ENCODE measurements around the gene PLEKHA8. TPM values are rescaled to one million over a fixed set of nuclear protein-coding genes. Genes with fewer than 3 reads are reported as not detected.

Gene PLEKHA8
- total RNA-seq, 1 experiment from 2014 or later: 38.1 TPM

GRCh38 chr7:30170476-30171205 is 142.4 kb downstream of the PLEKHA8 start:
- CTCF ChIA-PET: interaction anchor here (1.5 kb wide), 1 partner anchor 105 kb away, joined by 3 read pairs; no protein-coding TSS in a partner anchor
- no peak overlapping the region for H3K27ac Mint-ChIP-seq
- POLR2A ChIA-PET: no interaction called here
- no peak overlapping the region for H3K4me3 Mint-ChIP-seq
- H3K36me3 Mint-ChIP-seq: no peaks in the 10 kb centered on the region
- no peaks in the 10 kb centered on the region for H3K9me3 Mint-ChIP-seq
- TF ChIP-seq IRF2 (CRISPR knock-in tag; IDR thresholded peaks at IDR 0.05; ENCODE audit: borderline replicate concordance, low read depth): no peak
- TF ChIP-seq ZNF138 (CRISPR knock-in tag; conservative IDR thresholded peaks at IDR 0.05): no peak
- TF ChIP-seq, protein P1, sequence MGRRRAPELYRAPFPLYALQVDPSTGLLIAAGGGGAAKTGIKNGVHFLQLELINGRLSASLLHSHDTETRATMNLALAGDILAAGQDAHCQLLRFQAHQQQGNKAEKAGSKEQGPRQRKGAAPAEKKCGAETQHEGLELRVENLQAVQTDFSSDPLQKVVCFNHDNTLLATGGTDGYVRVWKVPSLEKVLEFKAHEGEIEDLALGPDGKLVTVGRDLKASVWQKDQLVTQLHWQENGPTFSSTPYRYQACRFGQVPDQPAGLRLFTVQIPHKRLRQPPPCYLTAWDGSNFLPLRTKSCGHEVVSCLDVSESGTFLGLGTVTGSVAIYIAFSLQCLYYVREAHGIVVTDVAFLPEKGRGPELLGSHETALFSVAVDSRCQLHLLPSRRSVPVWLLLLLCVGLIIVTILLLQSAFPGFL (CRISPR knock-in tag; IDR thresholded peaks at IDR 0.05; ENCODE audit: borderline replicate concordance): no peak
- TF ChIP-seq STAT6 (CRISPR knock-in tag; conservative IDR thresholded peaks at IDR 0.05; ENCODE audit: low read depth): no peak
- peaks cover 18% of the 10 kb centered on the region for H3K27me3 Mint-ChIP-seq (ENCODE audit: low read depth)
- H3K4me1 Mint-ChIP-seq: peaks cover 38% of the 10 kb centered on the region
- ATAC-seq (no peak), DNase-seq (ENCODE audit: low spot score) (no peak)

DNA sequence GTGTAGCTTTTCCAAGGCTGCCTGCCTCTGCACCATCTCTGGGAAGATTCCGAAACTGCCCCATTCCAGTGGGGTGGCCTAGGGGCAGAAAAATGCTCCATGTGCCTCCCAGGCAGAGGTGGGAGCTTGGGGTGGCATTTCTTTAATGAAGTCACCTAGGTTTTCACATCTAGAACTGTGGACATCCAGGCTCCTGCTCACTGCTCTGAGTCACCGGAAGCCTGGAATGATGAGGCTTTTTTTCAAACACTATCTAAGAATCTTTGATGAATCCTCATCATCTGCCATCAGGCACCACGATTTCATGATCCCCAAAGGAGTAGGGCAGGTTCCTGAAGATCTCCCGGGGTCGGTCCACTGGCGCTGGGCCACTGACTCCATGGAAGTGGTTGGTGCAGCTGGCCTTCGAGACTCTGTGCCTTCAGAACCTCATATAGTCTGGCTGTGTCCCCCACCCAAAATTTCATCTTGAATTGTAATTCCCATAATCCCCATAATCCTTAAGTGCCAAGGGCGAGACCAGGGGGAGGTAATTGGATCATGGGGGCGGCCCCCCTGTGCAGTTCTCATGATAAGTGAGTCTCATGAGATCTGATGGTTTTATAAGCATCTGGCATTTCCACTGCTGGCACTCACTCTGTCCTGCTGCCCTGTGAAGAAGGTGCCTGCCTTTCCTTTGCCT is 143.7 kb downstream of the PLEKHA8 start:
- Mint-ChIP-seq H3K4me3 (no peak overlapping the region), H3K27ac (no peak overlapping the region), H3K27me3 (ENCODE audit: low read depth) (peaks cover 17% of the 10 kb centered on the region), H3K4me1 (peaks cover 32% of the 10 kb centered on the region), H3K36me3 (no peaks in the 10 kb centered on the region), H3K9me3 (no peaks in the 10 kb centered on the region)
- CTCF ChIA-PET: interaction anchor here (4.3 kb wide), 1 partner anchor 8 kb away, joined by 23 read pairs; no protein-coding TSS in a partner anchor
- ATAC-seq (no peak), DNase-seq (ENCODE audit: low spot score) (no peak)
- POLR2A ChIA-PET: no interaction called here
- TF ChIP-seq PRRX2 (CRISPR knock-in tag; IDR thresholded peaks at IDR 0.05): no peak
- TF ChIP-seq ELF4 (CRISPR knock-in tag; IDR thresholded peaks at IDR 0.05; ENCODE audit: low read depth): no peak
- no peak for TF ChIP-seq ZNF671 (CRISPR knock-in tag; IDR thresholded peaks at IDR 0.05)
- TF ChIP-seq, protein P2, sequence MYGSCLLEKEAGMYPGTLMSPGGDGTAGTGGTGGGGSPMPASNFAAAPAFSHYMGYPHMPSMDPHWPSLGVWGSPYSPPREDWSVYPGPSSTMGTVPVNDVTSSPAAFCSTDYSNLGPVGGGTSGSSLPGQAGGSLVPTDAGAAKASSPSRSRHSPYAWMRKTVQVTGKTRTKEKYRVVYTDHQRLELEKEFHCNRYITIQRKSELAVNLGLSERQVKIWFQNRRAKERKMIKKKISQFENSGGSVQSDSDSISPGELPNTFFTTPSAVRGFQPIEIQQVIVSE (CRISPR knock-in tag; IDR thresholded peaks at IDR 0.05; ENCODE audit: borderline replicate concordance): no peak
- TF ChIP-seq, protein P3, sequence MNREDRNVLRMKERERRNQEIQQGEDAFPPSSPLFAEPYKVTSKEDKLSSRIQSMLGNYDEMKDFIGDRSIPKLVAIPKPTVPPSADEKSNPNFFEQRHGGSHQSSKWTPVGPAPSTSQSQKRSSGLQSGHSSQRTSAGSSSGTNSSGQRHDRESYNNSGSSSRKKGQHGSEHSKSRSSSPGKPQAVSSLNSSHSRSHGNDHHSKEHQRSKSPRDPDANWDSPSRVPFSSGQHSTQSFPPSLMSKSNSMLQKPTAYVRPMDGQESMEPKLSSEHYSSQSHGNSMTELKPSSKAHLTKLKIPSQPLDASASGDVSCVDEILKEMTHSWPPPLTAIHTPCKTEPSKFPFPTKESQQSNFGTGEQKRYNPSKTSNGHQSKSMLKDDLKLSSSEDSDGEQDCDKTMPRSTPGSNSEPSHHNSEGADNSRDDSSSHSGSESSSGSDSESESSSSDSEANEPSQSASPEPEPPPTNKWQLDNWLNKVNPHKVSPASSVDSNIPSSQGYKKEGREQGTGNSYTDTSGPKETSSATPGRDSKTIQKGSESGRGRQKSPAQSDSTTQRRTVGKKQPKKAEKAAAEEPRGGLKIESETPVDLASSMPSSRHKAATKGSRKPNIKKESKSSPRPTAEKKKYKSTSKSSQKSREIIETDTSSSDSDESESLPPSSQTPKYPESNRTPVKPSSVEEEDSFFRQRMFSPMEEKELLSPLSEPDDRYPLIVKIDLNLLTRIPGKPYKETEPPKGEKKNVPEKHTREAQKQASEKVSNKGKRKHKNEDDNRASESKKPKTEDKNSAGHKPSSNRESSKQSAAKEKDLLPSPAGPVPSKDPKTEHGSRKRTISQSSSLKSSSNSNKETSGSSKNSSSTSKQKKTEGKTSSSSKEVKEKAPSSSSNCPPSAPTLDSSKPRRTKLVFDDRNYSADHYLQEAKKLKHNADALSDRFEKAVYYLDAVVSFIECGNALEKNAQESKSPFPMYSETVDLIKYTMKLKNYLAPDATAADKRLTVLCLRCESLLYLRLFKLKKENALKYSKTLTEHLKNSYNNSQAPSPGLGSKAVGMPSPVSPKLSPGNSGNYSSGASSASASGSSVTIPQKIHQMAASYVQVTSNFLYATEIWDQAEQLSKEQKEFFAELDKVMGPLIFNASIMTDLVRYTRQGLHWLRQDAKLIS (CRISPR knock-in tag; IDR thresholded peaks at IDR 0.05; ENCODE audit: borderline replicate concordance): no peak
- TF ChIP-seq ZNF121 (CRISPR knock-in tag; IDR thresholded peaks at IDR 0.05): no peak
- TF ChIP-seq STAT6 (CRISPR knock-in tag; conservative IDR thresholded peaks at IDR 0.05; ENCODE audit: low read depth): no peak
- TF ChIP-seq IRF2 (CRISPR knock-in tag; IDR thresholded peaks at IDR 0.05; ENCODE audit: borderline replicate concordance, low read depth): no peak
- no peak for TF ChIP-seq JAZF1 (CRISPR knock-in tag; IDR thresholded peaks at IDR 0.05)
- TF ChIP-seq, protein P4, sequence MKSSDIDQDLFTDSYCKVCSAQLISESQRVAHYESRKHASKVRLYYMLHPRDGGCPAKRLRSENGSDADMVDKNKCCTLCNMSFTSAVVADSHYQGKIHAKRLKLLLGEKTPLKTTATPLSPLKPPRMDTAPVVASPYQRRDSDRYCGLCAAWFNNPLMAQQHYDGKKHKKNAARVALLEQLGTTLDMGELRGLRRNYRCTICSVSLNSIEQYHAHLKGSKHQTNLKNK (CRISPR knock-in tag; IDR thresholded peaks at IDR 0.05): no peak
- no peak for TF ChIP-seq NFE2L1 (CRISPR knock-in tag; IDR thresholded peaks at IDR 0.05)
- no peak for TF ChIP-seq SOX15 (CRISPR knock-in tag; IDR thresholded peaks at IDR 0.05)
- no peak for TF ChIP-seq JUN (CRISPR knock-in tag; IDR thresholded peaks at IDR 0.05)
- no peak for TF ChIP-seq NR1H2 (CRISPR knock-in tag; IDR thresholded peaks at IDR 0.05)
- TF ChIP-seq NR3C1 (CRISPR knock-in tag; conservative IDR thresholded peaks at IDR 0.05; ENCODE audit: low read depth): no peak
